SK-N-SH (cell line): ENCODE results near the gene CYP2B6. TPM values are rescaled to one million over a fixed set of nuclear protein-coding genes. Genes with fewer than 3 reads are reported as not detected.

Experiments used
- CTCF ChIA-PET: fragments of 300-600, 350-600 bp; formaldehyde crosslinking; extraction: SDS; loops from one replicate; lab custom pipeline; 2021; lab: Yijun Ruan, JAX
- POLR2A ChIA-PET: fragments of 350-600 bp; sonication (Branson Sonifier 250); formaldehyde crosslinking; extraction: SDS; loops from one replicate; lab custom pipeline; 2020; ENCODE audit warnings: antibody characterized with exemption, inconsistent platforms; lab: Yijun Ruan, JAX
- DNase-seq: peaks from one replicate; pipeline ENCODE4 v3.0.0; 2012
- H2AFZ ChIP-seq: fragments of 200-600 bp; sonication (generic); 2 replicates; pipeline ENCODE4 v1.8.1; 2016; ENCODE audit warnings: antibody characterized with exemption, mild to moderate bottlenecking, low read depth
- H3F3A ChIP-seq: fragments of 200-600 bp; sonication (generic); replicated peaks from 2 replicates; pipeline ENCODE3; 2016; ENCODE audit warnings: antibody characterized with exemption, mild to moderate bottlenecking; ENCODE audit not compliant: insufficient read depth
- H3K27ac ChIP-seq, 2 experiments: fragments of 200-500 bp in 1 of 2; fragments of 200-600 bp in 1 of 2; sonication (Bioruptor generic) in 1 of 2; sonication (generic), shearing (Covaris generic) in 1 of 2; 2 replicates each; pipeline versions ENCODE4 v1.5.1 to v1.6.1; 2014 to 2016; ENCODE audit warnings: low read depth in 2 of 2, inconsistent platforms in 1 of 2, low read length in 1 of 2, mild to moderate bottlenecking in 1 of 2, mixed read lengths in 1 of 2
- H3K27me3 ChIP-seq: fragments of 200-600 bp; sonication (generic), shearing (Covaris generic); 2 replicates; pipeline ENCODE4 v1.6.1; 2016; ENCODE audit warnings: mixed run types; ENCODE audit not compliant: insufficient read depth
- H3K36me3 ChIP-seq, 2 experiments: fragments of 200-500 bp in 1 of 2; fragments of 200-600 bp in 1 of 2; sonication (Bioruptor generic) in 1 of 2; sonication (generic) in 1 of 2; replicated peaks in 1 of 2; 2 replicates each; pipeline versions ENCODE3 to v1.5.1; 2014 to 2016; ENCODE audit warnings: low read length in 1 of 2, mild to moderate bottlenecking in 1 of 2; ENCODE audit not compliant: insufficient read depth in 2 of 2, control insufficient read depth in 1 of 2
- H3K4me1 ChIP-seq, 2 experiments: fragments of 200-500 bp in 1 of 2; fragments of 200-600 bp in 1 of 2; sonication (Bioruptor generic) in 1 of 2; sonication (generic), shearing (Covaris generic) in 1 of 2; 2 replicates each; pipeline versions ENCODE4 v1.5.1 to v1.6.1; 2014 to 2016; ENCODE audit warnings: low read depth in 1 of 2, low read length in 1 of 2, mixed run types in 1 of 2; ENCODE audit not compliant: insufficient read depth in 2 of 2, control insufficient read depth in 1 of 2
- H3K4me2 ChIP-seq: fragments of 200-600 bp; sonication (generic), shearing (Covaris generic); 2 replicates; pipeline ENCODE4 v1.6.1; 2017; ENCODE audit warnings: mixed run types
- H3K4me3 ChIP-seq, 2 experiments: fragments of 200-500 bp in 1 of 2; fragments of 200-600 bp in 1 of 2; sonication (Bioruptor generic) in 1 of 2; sonication (generic), shearing (Covaris generic) in 1 of 2; 2 replicates each; pipeline versions ENCODE4 v1.5.1 to v1.8.1; 2014 to 2016; ENCODE audit warnings: low read depth in 2 of 2, inconsistent platforms in 1 of 2, low read length in 1 of 2, mild to moderate bottlenecking in 1 of 2, mixed read lengths in 1 of 2, moderate library complexity in 1 of 2
- H3K79me2 ChIP-seq: fragments of 200-600 bp; sonication (generic); 2 replicates; pipeline ENCODE4 v1.8.1; 2017; ENCODE audit warnings: mild to moderate bottlenecking; ENCODE audit not compliant: insufficient read depth
- H3K9ac ChIP-seq: fragments of 200-600 bp; sonication (generic); 2 replicates; pipeline ENCODE4 v1.6.1; 2017; ENCODE audit warnings: mixed run types
- H3K9me2 ChIP-seq: fragments of 200-600 bp; sonication (generic); 2 replicates; pipeline ENCODE4 v1.6.1; 2017; ENCODE audit warnings: mixed run types
- H3K9me3 ChIP-seq: fragments of 200-600 bp; sonication (generic); 2 replicates; pipeline ENCODE4 v1.6.1; 2017; ENCODE audit warnings: mixed run types, mild to moderate bottlenecking, moderate library complexity
- H4K20me1 ChIP-seq: fragments of 200-600 bp; sonication (generic); 2 replicates; pipeline ENCODE4 v1.6.1; 2017; ENCODE audit warnings: mild to moderate bottlenecking, mixed run types; ENCODE audit not compliant: insufficient read depth
- CTCF ChIP-seq: fragments of 200-600 bp; sonication (generic); IDR thresholded peaks from 2 replicates; pipeline ENCODE4 v1.6.1; 2017; ENCODE audit warnings: antibody characterized with exemption, mild to moderate bottlenecking, moderate library complexity
- ELF1 ChIP-seq: IDR thresholded peaks from 2 replicates; pipeline ENCODE4 v1.4.0; 2012
- EP300 ChIP-seq, 2 experiments: IDR thresholded peaks; 2 replicates each; pipeline versions ENCODE4 v1.4.0 to v1.6.1; 2012; ENCODE audit warnings: borderline replicate concordance in 1 of 2, low read depth in 1 of 2, low read length in 1 of 2
- FOSL2 ChIP-seq: IDR thresholded peaks from 2 replicates; pipeline ENCODE4 v1.4.0; 2012; ENCODE audit warnings: low read depth, mild to moderate bottlenecking, moderate library complexity, borderline replicate concordance
- FOXJ3 ChIP-seq: sonication (generic); formaldehyde crosslinking; IDR thresholded peaks from 2 replicates; pipeline ENCODE4 v1.5.1; 2020; ENCODE audit warnings: mild to moderate bottlenecking, missing genetic modification reagents
- GABPA ChIP-seq: IDR thresholded peaks from 2 replicates; pipeline ENCODE4 v1.4.0; 2012; ENCODE audit warnings: low read depth, mild to moderate bottlenecking
- PBX3 ChIP-seq: IDR thresholded peaks from 2 replicates; pipeline ENCODE4; 2012
- POLR2AphosphoS5 ChIP-seq: IDR thresholded peaks from 2 replicates; pipeline ENCODE4 v1.6.1; 2012; ENCODE audit warnings: low read depth, low read length
- REST ChIP-seq: IDR thresholded peaks from 2 replicates; pipeline ENCODE4 v1.6.1; 2012; ENCODE audit warnings: mild to moderate bottlenecking, low read depth, low read length, moderate library complexity
- SIN3A ChIP-seq: IDR thresholded peaks from 2 replicates; pipeline ENCODE4 v1.6.1; 2012; ENCODE audit warnings: low read depth, mild to moderate bottlenecking, low read length, moderate library complexity, borderline replicate concordance
- SMC3 ChIP-seq: IDR thresholded peaks from 2 replicates; pipeline ENCODE4 v1.6.1; 2012; ENCODE audit warnings: low read depth, low read length, improper control_type of control experiment
- TEAD4 ChIP-seq: IDR thresholded peaks from 2 replicates; pipeline ENCODE4 v1.4.0; 2012; ENCODE audit warnings: mild to moderate bottlenecking, borderline replicate concordance; ENCODE audit not compliant: insufficient read depth
- YY1 ChIP-seq: IDR thresholded peaks from 2 replicates; pipeline ENCODE4 v1.4.0; 2012; ENCODE audit warnings: low read depth, mild to moderate bottlenecking
- ZBTB33 ChIP-seq: IDR thresholded peaks from 2 replicates; pipeline ENCODE4 v1.4.0; 2012; ENCODE audit warnings: low read depth, borderline replicate concordance
- WGBS: methylation state at CpG from one replicate; pipeline ENCODE4 v1.1.6; 2017; ENCODE audit warnings: low lambda C conversion rate; 5-methylcytosine and 5-hydroxymethylcytosine counted together
- polyA plus RNA-seq, 3 experiments: library from polyadenylated mRNA; depleted of rRNA; stranded (reverse); fragments of >200 nt; gene quantifications; 2 replicates each; pipeline ENCODE4 v1.2.3, GENCODE V29; 2012

CYP2B6 gene
- polyA plus RNA-seq, 1 of the 3 experiments (the other 2 are of a cell fraction), result not detected

- H3K9me2 ChIP-seq, result no peaks in the 10 kb centered on the region
- no peaks in the 10 kb centered on the region for H3K79me2 ChIP-seq
- H3F3A ChIP-seq, result no peaks in the 10 kb centered on the region
- no peak overlapping the region for H3K9ac ChIP-seq
- DNase-seq, result no peak
- H3K36me3 ChIP-seq, result no peaks in the 10 kb centered on the region
- H4K20me1 ChIP-seq, result no peaks in the 10 kb centered on the region
- TF ChIP-seq CTCF, result no peak
- no peak for TF ChIP-seq EP300 (IDR thresholded peaks at IDR 0.05; ENCODE audit: borderline replicate concordance in 1 of 2, low read depth in 1 of 2, low read length in 1 of 2)
- TF ChIP-seq REST, result no peak
- TF ChIP-seq FOXJ3 (CRISPR knock-in tag), result no peak
- TF ChIP-seq ELF1, result no peak
- TF ChIP-seq YY1, result no peak
- no peak for TF ChIP-seq POLR2AphosphoS5
- no peak for TF ChIP-seq SMC3
- TF ChIP-seq GABPA, result no peak
- TF ChIP-seq TEAD4, result no peak
- no peak for TF ChIP-seq ZBTB33
- no peak for TF ChIP-seq FOSL2
- TF ChIP-seq PBX3, result no peak
- no peak for TF ChIP-seq SIN3A
- no peak overlapping the region for H3K4me3 ChIP-seq
- no peak overlapping the region for H3K4me2 ChIP-seq
- ChIA-PET POLR2A (no interaction called here), CTCF (no interaction called here)
- peaks cover 40% of the 10 kb centered on the region; the same call in 1 of the 2 replicates for H3K27me3 ChIP-seq
- H3K4me1 ChIP-seq, result no peaks in the 10 kb centered on the region
- no peaks in the 10 kb centered on the region for H3K9me3 ChIP-seq
- WGBS, result 8% methylated on average over 1 of the region's 1 CpG
- H2AFZ ChIP-seq, result no peak overlapping the region
- H3K27ac ChIP-seq, result no peak overlapping the region
Measured at GRCh38 chr19:41014643-41015042, 23.6 kb downstream of the CYP2B6 start.
